HG03135 (cell line): ENCODE data around the gene ATP13A2.

Experiments used
- ATAC-seq: cut with Tn5 transposase; IDR thresholded peaks from one replicate; pipeline ENCODE4 v1.9.1; 2021; ENCODE audit warnings: mild to moderate bottlenecking, moderate library complexity; ENCODE audit not compliant: unreplicated experiment

The ATP13A2 gene

GRCh38 chr1:17007121-17007520 is 4.6 kb downstream of the ATP13A2 start:
- no peak for ATAC-seq

DNA sequence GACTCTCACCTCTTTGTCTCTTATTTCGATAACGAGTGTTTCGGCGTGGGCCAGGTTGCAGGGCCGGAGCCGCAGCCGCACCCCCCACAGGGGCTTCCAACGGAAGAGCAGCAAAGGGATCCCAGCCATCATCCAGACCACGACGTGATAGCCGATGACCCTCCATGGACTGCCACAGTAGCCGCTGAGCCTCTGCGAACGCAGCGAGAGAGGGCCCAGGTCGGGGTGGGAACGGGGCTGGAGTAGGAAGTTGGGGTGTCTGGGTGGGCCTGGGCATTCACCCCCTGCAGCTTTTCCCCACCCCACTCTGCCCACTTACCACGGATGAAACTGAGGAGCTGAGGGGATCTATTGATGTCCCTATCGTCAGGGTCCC is 6.4 kb downstream of the ATP13A2 start:
- no peak for ATAC-seq

DNA sequence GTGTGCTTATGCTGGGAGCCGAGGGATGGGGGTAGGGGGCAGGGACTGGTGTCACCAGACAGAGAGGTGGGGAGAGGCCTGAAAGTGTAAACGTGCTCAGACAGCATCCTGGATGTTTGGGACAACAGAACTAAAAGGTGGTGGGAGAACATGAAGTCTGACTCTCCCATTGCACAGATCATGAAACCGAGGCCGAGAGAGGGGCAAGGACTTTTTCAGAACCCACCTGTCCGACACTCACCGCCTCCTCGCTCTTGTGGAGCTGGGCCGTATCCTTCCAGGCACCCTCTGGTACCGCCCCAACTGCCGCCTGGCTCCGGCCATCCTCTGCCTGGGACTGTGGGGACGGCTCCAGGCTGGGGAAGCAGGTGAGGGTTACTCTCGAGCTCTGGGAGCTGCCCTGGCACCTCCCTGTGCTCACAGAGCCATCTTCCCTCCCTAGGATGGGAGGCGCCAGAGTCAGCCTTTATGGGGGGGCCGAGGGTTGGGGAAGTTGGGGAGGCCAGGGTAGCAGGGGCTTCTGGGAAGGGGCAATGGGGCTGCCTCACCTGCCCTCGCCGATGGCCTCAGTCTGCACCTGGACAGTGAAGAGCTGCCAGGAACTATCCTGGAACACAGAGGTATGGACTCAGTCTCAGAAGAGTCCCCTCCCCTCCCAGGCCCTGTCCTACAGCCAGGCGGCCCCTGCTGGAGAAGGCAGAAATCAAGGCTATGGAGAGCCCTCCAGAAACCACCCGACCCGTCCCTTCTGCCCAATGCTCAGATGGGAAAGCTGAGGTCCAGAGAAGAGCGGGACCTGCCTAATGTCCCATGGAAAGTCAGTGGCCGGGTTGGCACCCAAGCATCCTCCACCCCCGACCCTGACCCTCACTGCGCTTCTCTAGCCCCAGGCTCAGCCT is 7.0 kb downstream of the ATP13A2 start:
- no peak for ATAC-seq

DNA sequence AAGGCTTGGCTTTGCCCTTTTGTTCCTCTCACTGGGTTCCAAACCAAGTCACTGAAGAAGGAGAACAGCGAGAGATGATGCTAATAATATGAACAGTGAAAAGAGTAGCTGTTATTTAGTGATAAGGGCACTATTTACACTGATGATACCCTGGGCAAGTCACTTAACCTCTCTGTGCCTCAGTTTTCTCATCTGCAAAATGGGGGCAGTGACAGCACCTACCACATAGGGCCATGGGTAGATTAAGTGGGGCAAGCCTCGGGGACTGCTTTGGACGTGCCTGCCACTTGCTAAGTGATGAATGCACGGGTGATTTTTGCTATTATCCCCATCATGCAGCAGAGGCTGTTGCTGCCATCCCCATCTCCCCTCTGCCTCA is 9.2 kb downstream of the ATP13A2 start:
- no peak for ATAC-seq

- ATAC-seq: no peak
Measured at GRCh38 chr1:17001760-17002523, 9.8 kb downstream of the ATP13A2 start.

DNA sequence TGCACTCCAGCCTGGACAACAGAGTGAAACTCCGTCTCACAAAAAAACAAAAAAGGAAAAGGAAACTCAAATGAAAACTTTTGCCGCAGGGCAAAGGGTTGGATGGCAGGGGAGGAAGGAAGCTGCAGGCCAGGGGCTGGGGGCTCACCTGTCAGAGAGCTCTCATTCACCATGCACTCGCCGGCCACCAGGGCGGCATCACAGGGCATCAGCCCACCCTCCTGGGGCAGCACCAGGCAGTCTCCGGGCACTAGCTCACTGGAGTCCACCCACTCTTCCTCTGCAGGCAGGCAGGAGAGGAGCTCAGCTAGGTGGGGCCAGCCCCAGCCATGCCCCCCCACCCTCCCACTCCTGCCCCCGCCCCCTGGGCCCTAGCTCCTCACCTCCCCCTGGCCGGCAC is 11.9 kb downstream of the ATP13A2 start:
- no peak for ATAC-seq

DNA sequence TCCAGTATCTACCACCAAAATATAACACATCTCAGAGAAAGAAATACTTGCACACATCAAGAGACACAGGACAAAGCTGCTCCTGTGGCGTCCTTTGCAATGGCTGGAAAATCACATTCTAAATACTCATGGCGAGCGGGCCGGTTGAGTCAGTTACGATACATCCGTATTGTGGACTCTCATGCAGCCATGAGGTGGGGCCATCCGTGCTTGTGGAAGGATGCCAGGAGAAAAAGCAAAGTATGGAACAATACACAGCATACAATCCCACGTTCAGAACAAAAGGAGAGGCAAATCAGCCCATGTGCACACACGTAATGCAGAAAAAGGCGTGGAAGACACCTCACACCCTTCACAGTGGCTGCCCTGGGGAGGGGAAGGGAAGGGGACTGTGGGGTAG is 13.1 kb downstream of the ATP13A2 start:
- ATAC-seq: no peak

- no peak for ATAC-seq
Measured at GRCh38 chr1:16996845-16997244, 14.9 kb downstream of the ATP13A2 start.

DNA sequence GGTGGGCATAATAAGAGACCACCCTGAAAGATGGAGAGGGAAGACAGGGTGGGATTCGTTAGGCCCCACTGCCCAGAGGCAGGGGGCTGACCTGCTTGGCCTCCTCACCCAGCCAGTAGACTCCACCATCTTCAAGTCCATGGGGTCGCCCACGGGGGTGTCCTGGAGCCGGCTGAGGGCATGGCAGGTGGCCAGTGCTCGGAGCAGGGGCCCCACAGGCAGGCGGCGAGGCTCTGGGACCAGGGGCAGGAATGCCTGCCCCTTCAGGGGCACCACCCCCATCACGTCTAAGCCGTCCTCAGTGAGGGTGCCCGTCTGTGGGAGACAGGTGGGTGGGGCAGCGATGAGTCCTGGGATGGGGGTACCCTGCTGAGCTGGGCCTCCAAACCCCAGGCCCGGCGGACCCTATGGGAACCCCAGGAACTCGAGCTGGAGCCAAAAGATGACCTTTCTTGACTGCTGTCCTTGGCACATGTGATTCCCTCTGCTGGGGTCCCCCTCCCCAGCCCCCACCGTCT is 18.1 kb downstream of the ATP13A2 start:
- ATAC-seq: no peak

DNA sequence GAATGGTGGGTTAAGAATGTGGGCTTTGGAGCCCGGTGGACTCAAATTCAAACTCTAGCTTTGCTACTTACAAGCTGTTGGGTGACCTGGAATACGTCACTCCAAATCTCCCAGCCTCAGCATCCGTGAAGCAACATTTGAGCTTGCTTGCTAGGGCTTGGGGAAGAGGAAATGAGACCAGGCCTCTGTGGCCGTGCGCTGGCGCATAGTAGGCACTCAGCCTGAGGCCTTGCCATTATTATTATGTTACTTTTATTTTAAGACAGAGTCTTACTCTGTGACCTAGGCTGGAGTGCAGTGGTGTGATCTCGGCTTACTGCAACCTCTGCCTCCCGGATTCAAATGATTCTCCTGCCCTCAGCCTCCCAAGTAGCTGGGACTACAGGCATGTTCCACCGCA is 19.1 kb downstream of the ATP13A2 start:
- no peak for ATAC-seq

DNA sequence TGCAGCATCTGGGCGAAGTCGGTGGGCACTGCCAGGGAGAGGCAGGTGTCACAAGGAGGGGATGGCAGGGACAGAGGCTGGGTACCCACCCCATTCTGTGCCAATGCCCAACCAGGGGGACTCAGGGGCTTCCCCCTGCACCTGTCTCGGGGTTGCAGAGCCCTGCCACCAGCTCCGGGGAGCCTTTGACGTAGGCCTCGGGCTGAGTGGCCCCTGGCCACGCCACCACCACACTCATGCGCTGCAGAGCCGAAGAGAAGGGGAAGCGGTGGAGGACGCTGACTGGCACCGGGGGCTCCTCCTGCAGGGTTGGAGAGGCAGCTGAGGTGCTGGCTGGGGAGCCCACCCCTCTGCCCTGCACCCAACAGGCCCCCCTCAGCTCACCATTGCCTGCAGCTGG is 19.6 kb downstream of the ATP13A2 start:
- no peak for ATAC-seq

- ATAC-seq: no peak
Measured at GRCh38 chr1:16991571-16991970, 20.2 kb downstream of the ATP13A2 start.

GRCh38 chr1:16989676-16990391 is 21.9 kb downstream of the ATP13A2 start:
- ATAC-seq: no peak

- no peak for ATAC-seq
Measured at GRCh38 chr1:16988210-16988609, 23.5 kb downstream of the ATP13A2 start.

DNA sequence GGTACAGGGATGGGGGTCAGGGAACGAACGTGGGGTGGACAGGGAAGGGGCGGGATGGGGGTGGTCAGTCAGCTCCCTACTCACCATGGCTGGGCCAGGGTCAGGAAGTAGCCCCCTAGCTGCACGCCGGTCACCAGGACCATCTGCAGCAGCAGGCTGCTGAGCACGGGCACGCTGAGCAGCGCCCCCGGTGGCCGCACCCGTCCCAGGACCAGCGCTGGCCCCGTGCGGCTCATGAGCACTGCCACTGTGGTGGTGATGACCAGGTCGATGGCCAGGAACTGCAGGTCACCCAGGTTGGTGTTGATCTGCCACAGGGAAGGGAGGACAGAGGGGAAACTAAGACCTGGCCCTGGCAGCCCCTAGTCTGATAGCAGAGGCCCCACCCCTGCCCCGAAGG is 24.8 kb downstream of the ATP13A2 start:
- ATAC-seq: no peak

GRCh38 chr1:16986560-16986959 is 25.2 kb downstream of the ATP13A2 start:
- no peak for ATAC-seq

DNA sequence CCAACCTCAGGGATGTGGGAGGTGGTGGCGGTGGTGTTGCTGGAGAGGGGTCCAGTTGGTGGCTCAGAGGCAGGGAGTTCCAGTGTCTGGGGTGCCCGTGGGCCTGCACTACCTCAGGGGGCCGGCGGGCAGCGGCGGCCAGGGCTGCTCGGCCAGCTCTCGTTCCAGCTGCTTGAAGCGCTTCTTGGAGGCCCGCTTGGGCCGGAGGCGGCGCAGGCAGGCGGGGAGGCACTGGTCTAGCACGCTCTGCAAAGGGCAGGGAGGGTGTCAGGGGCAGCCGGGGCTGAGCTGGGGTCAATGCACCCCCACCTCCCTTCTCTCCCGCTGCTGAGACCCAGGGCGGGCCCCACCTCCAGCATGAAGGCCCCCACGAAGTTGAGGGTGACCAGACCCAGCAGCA is 25.6 kb downstream of the ATP13A2 start:
- ATAC-seq: no peak

DNA sequence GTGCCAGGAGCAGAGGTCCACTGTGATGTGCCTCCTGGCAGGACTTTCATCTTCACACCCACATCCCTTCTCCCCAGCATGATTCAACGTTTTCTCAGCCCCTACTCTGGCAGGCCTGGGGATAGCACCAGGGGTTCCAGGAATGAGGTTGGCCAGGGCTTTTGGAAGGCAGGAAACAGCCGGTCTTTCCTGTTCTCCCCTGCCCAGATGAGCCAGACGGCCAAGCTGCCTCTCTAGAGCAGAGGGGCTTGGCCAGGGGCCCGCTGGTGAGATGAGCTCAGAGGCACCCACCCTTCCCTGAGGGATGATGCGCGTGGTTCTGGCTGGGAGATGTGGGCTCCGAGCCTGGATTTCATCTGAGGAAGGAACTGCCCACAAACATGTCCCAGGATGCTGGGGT is 27.0 kb downstream of the ATP13A2 start:
- no peak for ATAC-seq

DNA sequence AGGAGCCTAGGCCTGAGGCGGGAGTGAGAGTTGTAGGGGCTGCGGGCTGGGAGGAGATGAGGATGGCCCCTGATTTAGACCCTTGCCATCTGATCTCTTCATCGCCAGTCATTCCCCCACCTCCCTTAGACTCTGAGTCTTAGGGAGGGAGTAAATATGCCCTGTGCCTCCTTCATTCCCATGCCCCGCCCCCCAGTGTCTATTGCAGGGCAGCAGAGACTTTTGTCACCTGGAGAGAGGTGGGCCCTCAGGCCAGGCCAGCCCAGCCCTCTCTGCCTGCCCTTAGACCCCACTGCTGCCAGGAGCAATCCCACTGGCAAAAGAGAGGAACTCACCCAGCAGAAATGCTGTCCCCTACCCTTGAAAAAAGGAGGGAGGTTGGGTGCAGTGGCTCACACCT is 28.1 kb downstream of the ATP13A2 start:
- ATAC-seq: no peak

- no peak for ATAC-seq
Measured at GRCh38 chr1:16982902-16983301, 28.8 kb downstream of the ATP13A2 start.

DNA sequence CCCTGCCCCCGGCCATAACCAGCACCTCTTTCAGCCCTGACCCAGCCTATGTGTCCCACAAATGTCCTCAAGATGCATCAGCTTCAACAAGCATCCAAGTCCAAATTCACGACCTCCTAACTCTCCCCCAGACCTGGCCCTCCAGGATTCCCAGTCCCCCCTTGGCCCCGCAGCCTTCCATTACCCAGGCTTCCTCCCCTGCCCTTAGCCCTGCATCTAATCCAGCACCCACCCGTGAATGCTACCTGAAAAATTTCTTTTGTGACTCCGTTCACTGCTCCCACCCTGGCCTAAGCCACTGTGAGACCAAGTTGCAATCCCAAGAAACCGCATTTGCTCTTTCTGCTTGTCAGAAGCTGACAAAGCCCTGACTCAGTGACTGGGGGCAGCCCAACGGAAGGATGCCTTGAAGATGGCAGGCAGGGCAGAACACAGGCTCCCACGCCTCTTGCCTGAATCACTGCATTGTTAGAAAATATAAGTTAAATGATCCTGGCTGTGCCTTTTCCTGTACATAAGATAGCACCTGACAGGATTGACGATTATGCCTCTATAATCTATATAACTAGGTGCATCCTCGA is 30.4 kb downstream of the ATP13A2 start:
- no peak for ATAC-seq
